OCI-LY1 (cell line): ENCODE measurements around the gene DDX31.

Experiments
- H2AFZ ChIP-seq: fragments of 200-600 bp; sonication (generic), shearing (Covaris generic); 2 replicates; pipeline ENCODE4 v1.6.0; 2014; ENCODE audit warnings: antibody characterized with exemption, mild to moderate bottlenecking, low read length
- H3F3A ChIP-seq: fragments of 200-600 bp; sonication (generic), shearing (Covaris generic); 2 replicates; pipeline ENCODE4 v1.6.0; 2014; ENCODE audit warnings: mild to moderate bottlenecking, antibody characterized with exemption, low read length, moderate library complexity; ENCODE audit not compliant: insufficient read depth
- H3K27ac ChIP-seq: fragments of 200-600 bp; sonication (generic); 2 replicates; pipeline ENCODE4 v1.5.1; 2014; ENCODE audit warnings: low read length, mixed run types, mild to moderate bottlenecking, low read depth; ENCODE audit not compliant: poor library complexity, severe bottlenecking
- H3K27me3 ChIP-seq: fragments of 200-600 bp; sonication (generic); 2 replicates; pipeline ENCODE4 v1.6.0; 2014; ENCODE audit warnings: antibody characterized with exemption, mild to moderate bottlenecking, low read length, moderate library complexity; ENCODE audit not compliant: insufficient read depth
- H3K36me3 ChIP-seq: fragments of 200-600 bp; sonication (generic); 2 replicates; pipeline ENCODE4 v1.6.1; 2014; ENCODE audit warnings: mild to moderate bottlenecking, antibody characterized with exemption, low read length, moderate library complexity, mixed read lengths; ENCODE audit not compliant: insufficient read depth
- H3K4me1 ChIP-seq: fragments of 200-600 bp; sonication (generic); 2 replicates; pipeline ENCODE4 v1.5.1; 2014; ENCODE audit warnings: mild to moderate bottlenecking, low read length, moderate library complexity; ENCODE audit not compliant: insufficient read depth, severe bottlenecking
- H3K4me2 ChIP-seq: fragments of 200-600 bp; sonication (generic), shearing (Covaris generic); 2 replicates; pipeline ENCODE4 v1.6.1; 2014; ENCODE audit warnings: low read length
- H3K4me3 ChIP-seq: fragments of 200-600 bp; sonication (generic); 2 replicates; pipeline ENCODE4 v1.5.1; 2014; ENCODE audit warnings: low read length, low read depth, mild to moderate bottlenecking, mixed read lengths; ENCODE audit not compliant: poor library complexity, severe bottlenecking
- H3K79me2 ChIP-seq: fragments of 200-600 bp; shearing (Covaris generic); 2 replicates; pipeline ENCODE4 v1.6.1; 2016; ENCODE audit warnings: mixed run types, low read length, mixed read lengths; ENCODE audit not compliant: insufficient read depth
- H3K9ac ChIP-seq: fragments of 200-600 bp; sonication (generic), shearing (Covaris generic); 2 replicates; pipeline ENCODE4 v1.6.1; 2014; ENCODE audit warnings: mild to moderate bottlenecking, low read length, mixed read lengths
- H3K9me2 ChIP-seq: fragments of 200-600 bp; sonication (generic), shearing (Covaris generic); 2 replicates; pipeline ENCODE4 v1.6.1; 2014; ENCODE audit warnings: low read depth, mild to moderate bottlenecking, low read length, mixed read lengths
- H3K9me3 ChIP-seq: fragments of 200-600 bp; shearing (Covaris generic); 2 replicates; pipeline ENCODE4 v1.6.1; 2014; ENCODE audit warnings: low read length, mixed read lengths
- H4K20me1 ChIP-seq: fragments of 200-600 bp; sonication (generic), shearing (Covaris generic); 2 replicates; pipeline ENCODE4 v1.6.0; 2016; ENCODE audit warnings: mild to moderate bottlenecking, low read length; ENCODE audit not compliant: insufficient read depth
- EZH2 ChIP-seq: fragments of 200-600 bp; sonication (generic), shearing (Covaris generic); IDR thresholded peaks from 2 replicates; pipeline ENCODE4 v1.8.0; 2017; ENCODE audit warnings: borderline replicate concordance, mixed run types, mild to moderate bottlenecking, antibody characterized with exemption, low read length, moderate library complexity, mixed read lengths
- TF ChIP-seq, protein P1 (sequence below): fragments of 200-600 bp; sonication (generic), shearing (Covaris generic); IDR thresholded peaks from 2 replicates; pipeline ENCODE4 v1.5.1; 2017; ENCODE audit warnings: mild to moderate bottlenecking, antibody characterized with exemption, low read length, moderate library complexity, mixed read lengths

Gene DDX31

GRCh38 chr9:132639322-132639721, 30.5 kb downstream of the DDX31 start:
- Histone ChIP-seq H3K9me3 (no peaks in the 10 kb centered on the region), H3K4me1 (no peaks in the 10 kb centered on the region), H2AFZ (no peak overlapping the region), H3K4me3 (no peak overlapping the region), H3K4me2 (no peak overlapping the region), H3K27me3 (no peaks in the 10 kb centered on the region), H4K20me1 (no peaks in the 10 kb centered on the region), H3K27ac (no peak overlapping the region), H3K9me2 (no peaks in the 10 kb centered on the region), H3F3A (no peaks in the 10 kb centered on the region), H3K9ac (no peak overlapping the region), H3K36me3 (peaks cover 82% of the 10 kb centered on the region), H3K79me2 (no peaks in the 10 kb centered on the region)
- TF ChIP-seq, protein P1, sequence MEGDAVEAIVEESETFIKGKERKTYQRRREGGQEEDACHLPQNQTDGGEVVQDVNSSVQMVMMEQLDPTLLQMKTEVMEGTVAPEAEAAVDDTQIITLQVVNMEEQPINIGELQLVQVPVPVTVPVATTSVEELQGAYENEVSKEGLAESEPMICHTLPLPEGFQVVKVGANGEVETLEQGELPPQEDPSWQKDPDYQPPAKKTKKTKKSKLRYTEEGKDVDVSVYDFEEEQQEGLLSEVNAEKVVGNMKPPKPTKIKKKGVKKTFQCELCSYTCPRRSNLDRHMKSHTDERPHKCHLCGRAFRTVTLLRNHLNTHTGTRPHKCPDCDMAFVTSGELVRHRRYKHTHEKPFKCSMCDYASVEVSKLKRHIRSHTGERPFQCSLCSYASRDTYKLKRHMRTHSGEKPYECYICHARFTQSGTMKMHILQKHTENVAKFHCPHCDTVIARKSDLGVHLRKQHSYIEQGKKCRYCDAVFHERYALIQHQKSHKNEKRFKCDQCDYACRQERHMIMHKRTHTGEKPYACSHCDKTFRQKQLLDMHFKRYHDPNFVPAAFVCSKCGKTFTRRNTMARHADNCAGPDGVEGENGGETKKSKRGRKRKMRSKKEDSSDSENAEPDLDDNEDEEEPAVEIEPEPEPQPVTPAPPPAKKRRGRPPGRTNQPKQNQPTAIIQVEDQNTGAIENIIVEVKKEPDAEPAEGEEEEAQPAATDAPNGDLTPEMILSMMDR: no peak
- TF ChIP-seq EZH2: no peak

DNA sequence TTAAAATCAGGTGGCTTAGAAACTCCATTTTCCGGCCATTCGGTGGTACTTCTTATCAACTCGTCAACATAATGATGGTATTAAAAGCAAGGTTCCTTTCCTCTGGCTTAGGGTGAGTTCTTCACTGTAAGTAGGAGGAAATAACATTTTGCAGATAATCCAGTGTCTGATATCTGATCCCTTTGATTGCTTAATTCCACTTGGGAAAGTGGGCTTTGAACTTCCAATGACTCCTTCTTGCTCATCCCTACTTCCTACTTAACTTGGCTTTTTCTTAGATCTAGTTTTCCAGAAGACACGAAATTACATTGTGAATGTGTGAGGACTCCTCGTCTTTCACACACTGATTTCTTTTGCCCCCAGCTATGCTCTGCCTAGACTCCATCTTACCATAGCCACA, 31.5 kb downstream of the DDX31 start:
- H3K4me1 ChIP-seq: no peaks in the 10 kb centered on the region
- no peaks in the 10 kb centered on the region for H4K20me1 ChIP-seq
- no peaks in the 10 kb centered on the region for H3K27me3 ChIP-seq
- H3K4me3 ChIP-seq: no peak overlapping the region
- H3K36me3 ChIP-seq: peaks cover 74% of the 10 kb centered on the region
- no peak overlapping the region for H2AFZ ChIP-seq
- H3F3A ChIP-seq: no peaks in the 10 kb centered on the region
- H3K9ac ChIP-seq: no peak overlapping the region
- no peak overlapping the region for H3K27ac ChIP-seq
- H3K79me2 ChIP-seq: no peaks in the 10 kb centered on the region
- H3K9me3 ChIP-seq: no peaks in the 10 kb centered on the region
- no peaks in the 10 kb centered on the region for H3K9me2 ChIP-seq
- TF ChIP-seq, protein P1: no peak
- TF ChIP-seq EZH2: no peak
- H3K4me2 ChIP-seq: no peak overlapping the region

GRCh38 chr9:132637801-132638200, 32.0 kb downstream of the DDX31 start:
- H3F3A ChIP-seq: no peaks in the 10 kb centered on the region
- H3K9me2 ChIP-seq: no peaks in the 10 kb centered on the region
- H3K27me3 ChIP-seq: no peaks in the 10 kb centered on the region
- no peak overlapping the region for H3K4me2 ChIP-seq
- peaks cover 72% of the 10 kb centered on the region for H3K36me3 ChIP-seq
- H3K4me1 ChIP-seq: no peaks in the 10 kb centered on the region
- H3K79me2 ChIP-seq: no peaks in the 10 kb centered on the region
- no peaks in the 10 kb centered on the region for H4K20me1 ChIP-seq
- TF ChIP-seq EZH2: no peak
- TF ChIP-seq, protein P1: no peak
- no peak overlapping the region for H3K9ac ChIP-seq
- no peaks in the 10 kb centered on the region for H3K9me3 ChIP-seq
- no peak overlapping the region for H2AFZ ChIP-seq
- H3K27ac ChIP-seq: no peak overlapping the region
- no peak overlapping the region for H3K4me3 ChIP-seq
